SK-N-MC (cell line): ENCODE measurements around the gene GNAQ.
"Not testable (repeated sequence)": the region's sequence is repeated elsewhere in the genome, so short reads cannot be mapped to it uniquely, and the experiment has no call there.

Experiments
- EZH2 ChIP-seq: fragments of 200-600 bp; sonication (generic); IDR thresholded peaks from one replicate; pipeline ENCODE4 v1.6.1; 2017; ENCODE audit warnings: antibody characterized with exemption
- POLR2AphosphoS5 ChIP-seq: IDR thresholded peaks from 2 replicates; pipeline ENCODE4 v1.6.1; 2012; ENCODE audit warnings: mild to moderate bottlenecking, low read depth, low read length, borderline replicate concordance

- not testable (repeated sequence) for TF ChIP-seq EZH2, POLR2AphosphoS5
Measured at GRCh38 chr9:77863638-77864037, 168.0 kb downstream of the GNAQ start.
